ENCODE data around the gene GPRC5D. TPM values are rescaled to one million over a fixed set of nuclear protein-coding genes. Genes with fewer than 3 reads are reported as not detected.

The GPRC5D gene
- total RNA-seq, 6 donors from 2014 or later: 0.66 to 2.1 TPM; not detected in 4

- DNase-seq: peak in 1 of 2 donors; percentile 66
- H3K27ac ChIP-seq: no peak overlapping the region
These were observed 38.9 kb upstream of the GPRC5D start for GRCh38 chr12:12990700-12991468.

DNA sequence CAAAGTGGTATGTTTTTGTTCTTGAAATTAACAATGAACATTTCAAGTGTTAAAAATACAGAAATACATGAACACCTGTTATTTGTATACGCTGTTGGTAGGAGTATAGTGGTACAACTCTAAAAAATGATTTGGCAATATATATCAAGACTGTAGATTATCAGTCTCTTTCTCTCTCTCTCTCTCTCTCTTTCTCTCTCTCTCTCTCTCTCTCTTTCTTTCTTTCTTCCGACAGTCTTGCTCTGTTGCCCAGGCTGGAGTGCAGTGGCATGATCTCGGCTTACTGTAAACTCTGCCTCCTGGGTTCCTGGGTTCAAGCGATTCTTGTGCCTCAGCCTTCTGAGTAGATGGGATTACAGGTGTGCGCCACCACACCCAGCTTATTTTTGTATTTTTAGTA, 35.5 kb upstream of the GPRC5D start:
- WGBS, 2 donors: 65 to 76% methylated on average over 4 to 5 of the region's 5 CpGs
- no peak overlapping the region for H3K27ac ChIP-seq
- ATAC-seq (ENCODE audit: low FRiP score in 2 of 2): no peak

More at GRCh38 chr12:12990700-12991468, 38.9 kb upstream of the GPRC5D start:
- ATAC-seq (ENCODE audit: low FRiP score in 2 of 2): no peak
- Histone ChIP-seq H3K36me3 (peaks cover 9 to 34% (median 18%) of the 10 kb centered on the region in 4 donors), H3K27me3 (no peaks in the 10 kb centered on the region), H3K4me1 (peaks cover 2 to 20% (median 11%) of the 10 kb centered on the region in 4 donors), H3K4me3 (no peak overlapping the region), H3K9me3 (no peaks in the 10 kb centered on the region)
- TF ChIP-seq POLR2A (IDR thresholded peaks at IDR 0.05) (no peak), EP300 (IDR thresholded peaks at IDR 0.05) (no peak), POLR2AphosphoS5 (IDR thresholded peaks at IDR 0.05) (no peak), CTCF (IDR thresholded peaks at IDR 0.05) (no peak)
- WGBS, 2 donors: 71 to 78% methylated on average over 7 of the region's 7 CpGs

GRCh38 chr12:12986775-12987331, 34.9 kb upstream of the GPRC5D start:
- DNase-seq (no peak), ATAC-seq (ENCODE audit: low FRiP score in 2 of 2) (no peak)
- no peaks in the 10 kb centered on the region for H3K9me3 ChIP-seq
- peaks cover 9 to 56% (median 23%) of the 10 kb centered on the region in 4 donors for H3K36me3 ChIP-seq
- TF ChIP-seq CTCF (IDR thresholded peaks at IDR 0.05) (no peak), POLR2AphosphoS5 (IDR thresholded peaks at IDR 0.05) (no peak)
- H3K4me1 ChIP-seq: peaks cover 0 to 4% (median 2%) of the 10 kb centered on the region in 4 donors
- no peak overlapping the region for H3K4me3 ChIP-seq
- WGBS, 2 donors: 90 to 92% methylated on average over 10 of the region's 10 CpGs
- H3K27me3 ChIP-seq: no peaks in the 10 kb centered on the region
- no peak overlapping the region for H3K27ac ChIP-seq

More for the DNA sequence above, 35.5 kb upstream of the GPRC5D start:
- H3K4me1 ChIP-seq: peaks cover 0 to 10% (median 8%) of the 10 kb centered on the region in 4 donors
- peaks cover 9 to 51% (median 23%) of the 10 kb centered on the region in 4 donors for H3K36me3 ChIP-seq
- DNase-seq: no peak
- no peak for TF ChIP-seq POLR2AphosphoS5 (IDR thresholded peaks at IDR 0.05)
- no peaks in the 10 kb centered on the region for H3K27me3 ChIP-seq
- H3K9me3 ChIP-seq: no peaks in the 10 kb centered on the region
- H3K4me3 ChIP-seq: no peak overlapping the region

DNA sequence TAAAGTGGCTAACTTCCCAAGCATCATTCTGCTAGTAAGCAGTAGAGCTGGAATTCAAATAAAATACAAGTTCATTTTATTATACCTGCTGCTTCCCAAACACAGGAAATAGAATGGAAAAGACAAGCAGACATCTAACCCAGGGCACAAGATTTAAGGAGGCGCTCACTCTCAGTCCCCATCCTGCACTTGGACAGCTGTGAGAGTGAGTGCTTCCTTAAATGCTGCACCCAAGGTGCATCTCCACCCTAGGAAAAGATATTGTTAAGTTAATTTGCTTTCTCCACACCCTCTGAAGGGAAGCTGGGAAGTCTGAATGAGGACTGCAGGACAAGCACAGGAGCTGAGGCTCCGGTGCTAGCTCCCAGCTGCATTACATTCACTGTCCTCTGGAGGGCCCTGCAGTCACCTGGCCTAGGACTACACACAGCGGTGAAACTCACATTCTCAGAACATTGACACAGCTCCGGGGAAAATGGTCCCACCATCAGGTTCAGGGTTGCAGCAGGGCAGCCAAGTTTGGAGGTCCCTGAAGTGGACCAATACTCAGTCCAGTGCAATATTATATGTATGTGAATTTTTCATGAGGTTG, 33.9 kb upstream of the GPRC5D start:
- Histone ChIP-seq H3K36me3 (peaks cover 9 to 66% (median 28%) of the 10 kb centered on the region in 4 donors), H3K27ac (no peak overlapping the region), H3K4me1 (no peaks in the 10 kb centered on the region), H3K4me3 (no peak overlapping the region), H3K27me3 (no peaks in the 10 kb centered on the region), H3K9me3 (no peaks in the 10 kb centered on the region)
- DNase-seq: peak in 1 of 2 donors; percentile 43
- WGBS, 2 donors: 82 to 100% methylated on average over 3 to 4 of the region's 4 CpGs
- ATAC-seq (ENCODE audit: low FRiP score in 2 of 2): peak; percentile 61 to 76
- TF ChIP-seq CTCF (IDR thresholded peaks at IDR 0.05) (peak; percentile 34 to 55 (median 50)), POLR2AphosphoS5 (IDR thresholded peaks at IDR 0.05) (no peak)

- no peak for ATAC-seq (ENCODE audit: low FRiP score in 2 of 2)
- Histone ChIP-seq H3K9me3 (no peaks in the 10 kb centered on the region), H3K4me1 (peaks cover 0 to 4% (median 1%) of the 10 kb centered on the region in 4 donors), H3K27ac (no peak overlapping the region), H3K4me3 (no peak overlapping the region), H3K36me3 (peaks cover 9 to 81% (median 37%) of the 10 kb centered on the region in 4 donors), H3K27me3 (no peaks in the 10 kb centered on the region)
- 91 to 93% methylated on average over 5 of the region's 5 CpGs for WGBS, 2 donors
- no peak for TF ChIP-seq POLR2AphosphoS5 (IDR thresholded peaks at IDR 0.05)
- TF ChIP-seq POLR2A (IDR thresholded peaks at IDR 0.05): no peak
- no peak for TF ChIP-seq EP300 (IDR thresholded peaks at IDR 0.05)
- TF ChIP-seq CTCF (IDR thresholded peaks at IDR 0.05): no peak
- no peak for DNase-seq
These were observed 32.2 kb upstream of the GPRC5D start for GRCh38 chr12:12984149-12984548.
